DND-41 (cell line): Measurements from ENCODE around the gene FBXO38.

Source experiments
- ATAC-seq: fragments of 200-7000 bp; cut with Tn5 transposase; 3 replicates; pipeline ENCODE4 v1.9.1; 2021; ENCODE audit warnings: low read depth; ENCODE audit not compliant: insufficient read depth
- DNase-seq: peaks from one replicate; pipeline ENCODE4 v3.0.0-alpha.2; 2020
- H2AFZ ChIP-seq: 2 replicates; pipeline ENCODE4 v1.6.0; 2012; ENCODE audit warnings: low read depth, low read length
- H3K27ac ChIP-seq: 2 replicates; pipeline ENCODE4 v1.5.1; 2012; ENCODE audit warnings: low read length, inconsistent platforms
- H3K27me3 ChIP-seq: fragments of 200-600 bp; sonication (generic); 2 replicates; pipeline ENCODE4 v1.6.0; 2012; ENCODE audit warnings: low read length, mild to moderate bottlenecking, inconsistent platforms; ENCODE audit not compliant: insufficient read depth, poor library complexity
- H3K36me3 ChIP-seq: 2 replicates; pipeline ENCODE4 v1.5.1; 2012; ENCODE audit warnings: low read length, inconsistent platforms; ENCODE audit not compliant: insufficient read depth
- H3K4me1 ChIP-seq: 2 replicates; pipeline ENCODE4 v1.5.1; 2012; ENCODE audit warnings: mild to moderate bottlenecking, low read length; ENCODE audit not compliant: insufficient read depth
- H3K4me2 ChIP-seq: 2 replicates; pipeline ENCODE4 v1.6.0; 2012; ENCODE audit warnings: mild to moderate bottlenecking, moderate library complexity, low read length, inconsistent platforms; ENCODE audit not compliant: insufficient read depth
- H3K4me3 ChIP-seq, 2 experiments: fragments of 200-600 bp in 1 of 2; shearing (Covaris generic) in 1 of 2; 2 replicates each; pipeline ENCODE4 v1.5.1; 2012 to 2016; ENCODE audit warnings: inconsistent platforms in 2 of 2, low read length in 2 of 2, mild to moderate bottlenecking in 2 of 2, low read depth in 1 of 2, moderate library complexity in 1 of 2
- H3K79me2 ChIP-seq: 2 replicates; pipeline ENCODE4 v1.6.0; 2012; ENCODE audit warnings: low read length, inconsistent platforms; ENCODE audit not compliant: insufficient read depth
- H3K9ac ChIP-seq: 2 replicates; pipeline ENCODE4 v1.6.0; 2012; ENCODE audit warnings: low read depth, mild to moderate bottlenecking, inconsistent platforms, low read length, moderate library complexity
- H3K9me3 ChIP-seq: 2 replicates; pipeline ENCODE4 v1.5.1; 2012; ENCODE audit warnings: low read length, moderate library complexity, mild to moderate bottlenecking, inconsistent platforms; ENCODE audit not compliant: insufficient read depth, severe bottlenecking
- H4K20me1 ChIP-seq: 2 replicates; pipeline ENCODE4 v1.6.0; 2012; ENCODE audit warnings: low read length; ENCODE audit not compliant: insufficient read depth
- CTCF ChIP-seq: IDR thresholded peaks from 2 replicates; pipeline ENCODE4 v1.5.1; 2012; ENCODE audit warnings: borderline replicate concordance, low read length, moderate library complexity, mild to moderate bottlenecking; ENCODE audit not compliant: poor library complexity, severe bottlenecking; ENCODE audit errors: extremely low read depth
- EZH2 ChIP-seq: IDR thresholded peaks from 3 replicates; pipeline ENCODE4 v1.6.1; 2012; ENCODE audit warnings: borderline replicate concordance, low read depth, mild to moderate bottlenecking, moderate library complexity, low read length, inconsistent platforms; ENCODE audit not compliant: severe bottlenecking

Gene FBXO38

GRCh38 chr5:148397968-148398595 is 14.3 kb downstream of the FBXO38 start:
- Histone ChIP-seq H3K79me2 (peaks cover 15% of the 10 kb centered on the region), H3K27ac (no peak overlapping the region), H3K4me3 (no peak overlapping the region), H3K4me1 (no peaks in the 10 kb centered on the region), H3K9me3 (no peaks in the 10 kb centered on the region), H3K36me3 (peaks cover 79% of the 10 kb centered on the region), H3K4me2 (no peak overlapping the region), H4K20me1 (peaks cover 13% of the 10 kb centered on the region; the same call in 1 of the 2 replicates), H3K9ac (no peak overlapping the region), H2AFZ (no peak overlapping the region), H3K27me3 (no peaks in the 10 kb centered on the region)
- TF ChIP-seq EZH2 (no peak), CTCF (no peak)
- ATAC-seq (no peak), DNase-seq (no peak)

GRCh38 chr5:148398698-148399121 is 15.0 kb downstream of the FBXO38 start:
- Histone ChIP-seq H3K9ac (no peak overlapping the region), H4K20me1 (peaks cover 7% of the 10 kb centered on the region; the same call in 1 of the 2 replicates), H3K27me3 (no peaks in the 10 kb centered on the region), H3K79me2 (peaks cover 9% of the 10 kb centered on the region), H3K9me3 (no peaks in the 10 kb centered on the region), H3K27ac (no peak overlapping the region), H3K4me1 (no peaks in the 10 kb centered on the region), H3K4me3 (no peak overlapping the region), H2AFZ (no peak overlapping the region), H3K36me3 (peaks cover 85% of the 10 kb centered on the region), H3K4me2 (no peak overlapping the region)
- no peak for DNase-seq
- TF ChIP-seq CTCF (no peak), EZH2 (no peak)
- ATAC-seq = no peak

- Histone ChIP-seq H2AFZ (no peak overlapping the region), H3K9me3 (no peaks in the 10 kb centered on the region), H3K36me3 (peaks cover 90% of the 10 kb centered on the region), H3K4me2 (no peak overlapping the region), H3K79me2 (0 out of 2 replicates have a peak, but pooled peaks cover 2% of the 10 kb centered on the region), H3K4me1 (no peaks in the 10 kb centered on the region), H3K9ac (no peak overlapping the region), H4K20me1 (peaks cover 5% of the 10 kb centered on the region; the same call in 1 of the 2 replicates), H3K27me3 (no peaks in the 10 kb centered on the region), H3K27ac (no peak overlapping the region), H3K4me3 (no peak overlapping the region)
- no peak for ATAC-seq
- TF ChIP-seq CTCF = no peak
- DNase-seq = no peak
Measured at GRCh38 chr5:148401604-148402003, 17.8 kb downstream of the FBXO38 start.

GRCh38 chr5:148403344-148403743 is 19.6 kb downstream of the FBXO38 start:
- DNase-seq (no peak), ATAC-seq (no peak)
- Histone ChIP-seq H3K27ac (no peak overlapping the region), H3K36me3 (peaks cover 93% of the 10 kb centered on the region), H4K20me1 (no peaks in the 10 kb centered on the region), H3K4me1 (no peaks in the 10 kb centered on the region), H2AFZ (no peak overlapping the region), H3K9me3 (no peaks in the 10 kb centered on the region), H3K9ac (no peak overlapping the region), H3K79me2 (0 out of 2 replicates have a peak, but pooled peaks cover 2% of the 10 kb centered on the region), H3K4me3 (no peak overlapping the region), H3K4me2 (no peak overlapping the region), H3K27me3 (no peaks in the 10 kb centered on the region)
- no peak for TF ChIP-seq EZH2
- TF ChIP-seq CTCF = no peak
